GM21529 (cell line): ENCODE data around the gene ANKFN1.

ENCODE experiments used
- ATAC-seq: cut with Tn5 transposase; IDR thresholded peaks from one replicate; pipeline ENCODE4 v1.9.1; 2021; ENCODE audit not compliant: unreplicated experiment

The ANKFN1 gene

DNA sequence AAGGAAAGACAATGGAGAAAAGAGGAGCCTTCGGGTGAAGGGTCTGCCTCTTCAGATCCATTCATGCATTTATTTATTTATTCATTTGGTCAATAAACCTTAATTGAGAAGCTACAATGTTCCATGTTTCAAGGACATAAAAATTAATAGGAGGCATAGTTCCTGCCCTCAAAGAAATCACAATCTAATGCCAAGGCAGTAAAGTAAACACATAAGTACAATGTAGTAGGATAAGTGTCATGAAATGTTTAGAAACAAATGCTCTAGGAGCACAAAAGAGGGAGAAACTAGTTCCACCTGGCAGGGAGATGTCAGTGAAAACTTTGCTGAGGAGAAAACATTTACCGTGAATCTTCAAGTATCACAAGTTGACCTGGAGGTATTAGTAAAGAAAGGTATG, 336.7 kb downstream of the ANKFN1 start:
- no peak for ATAC-seq

GRCh38 chr17:56495556-56495955, 342.3 kb downstream of the ANKFN1 start:
- ATAC-seq = no peak

- ATAC-seq = no peak
These were observed 343.9 kb downstream of the ANKFN1 start for GRCh38 chr17:56497132-56497531.

- ATAC-seq = no peak
These were observed 346.6 kb downstream of the ANKFN1 start for GRCh38 chr17:56499799-56500388.

DNA sequence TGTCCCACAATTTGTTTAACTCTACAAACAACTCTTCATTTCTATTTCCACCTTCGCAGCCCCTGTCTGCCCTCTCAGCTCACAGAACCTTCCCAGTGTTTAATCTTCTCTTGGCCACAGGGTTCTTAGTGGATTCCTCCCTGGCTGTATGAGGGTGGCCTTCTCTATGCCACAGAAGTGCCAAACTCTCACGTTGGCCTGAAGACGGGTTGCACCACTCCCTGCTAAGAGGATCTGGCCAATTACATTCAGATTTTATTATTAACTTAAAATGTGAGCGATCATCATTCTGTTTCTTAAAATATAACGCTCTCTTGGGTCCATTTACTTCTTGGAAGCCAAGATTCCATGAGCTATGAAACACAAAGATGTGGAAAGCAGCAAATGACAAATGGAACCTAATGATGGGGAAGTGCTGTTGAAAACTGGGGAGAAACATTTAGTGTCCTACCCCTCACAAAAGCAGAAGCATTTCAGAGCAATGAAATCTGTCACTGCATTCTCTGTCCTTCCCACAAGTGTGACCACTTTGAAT, 348.9 kb downstream of the ANKFN1 start:
- no peak for ATAC-seq

DNA sequence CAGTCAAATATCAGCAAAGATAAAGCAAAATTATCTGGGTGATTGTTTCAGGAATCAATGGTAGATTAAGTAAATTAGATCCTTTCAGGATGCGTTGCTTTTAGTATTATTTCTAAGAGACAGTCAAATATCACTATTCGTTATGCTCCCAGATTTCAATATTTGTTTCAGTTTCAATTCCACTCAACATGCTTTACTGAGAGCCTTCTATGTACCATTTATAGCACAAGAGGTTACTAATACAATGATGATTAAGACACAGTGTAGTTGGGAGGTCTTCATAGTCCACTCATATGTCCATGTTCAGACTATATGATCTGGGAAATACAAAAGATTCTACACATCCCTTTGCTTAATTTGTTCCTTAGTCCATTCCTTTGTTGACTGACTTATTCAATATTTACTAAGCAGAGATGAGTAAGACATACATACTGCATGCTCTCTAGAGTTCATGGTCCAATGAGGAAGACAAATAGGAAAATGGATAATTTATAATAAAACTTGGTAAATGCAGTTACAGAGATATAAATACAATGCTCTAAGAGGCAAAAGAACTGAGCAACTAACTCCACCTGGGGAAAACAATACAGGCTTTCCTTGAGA, 352.0 kb downstream of the ANKFN1 start:
- no peak for ATAC-seq

GRCh38 chr17:56506349-56506748, 353.1 kb downstream of the ANKFN1 start:
- no peak for ATAC-seq

DNA sequence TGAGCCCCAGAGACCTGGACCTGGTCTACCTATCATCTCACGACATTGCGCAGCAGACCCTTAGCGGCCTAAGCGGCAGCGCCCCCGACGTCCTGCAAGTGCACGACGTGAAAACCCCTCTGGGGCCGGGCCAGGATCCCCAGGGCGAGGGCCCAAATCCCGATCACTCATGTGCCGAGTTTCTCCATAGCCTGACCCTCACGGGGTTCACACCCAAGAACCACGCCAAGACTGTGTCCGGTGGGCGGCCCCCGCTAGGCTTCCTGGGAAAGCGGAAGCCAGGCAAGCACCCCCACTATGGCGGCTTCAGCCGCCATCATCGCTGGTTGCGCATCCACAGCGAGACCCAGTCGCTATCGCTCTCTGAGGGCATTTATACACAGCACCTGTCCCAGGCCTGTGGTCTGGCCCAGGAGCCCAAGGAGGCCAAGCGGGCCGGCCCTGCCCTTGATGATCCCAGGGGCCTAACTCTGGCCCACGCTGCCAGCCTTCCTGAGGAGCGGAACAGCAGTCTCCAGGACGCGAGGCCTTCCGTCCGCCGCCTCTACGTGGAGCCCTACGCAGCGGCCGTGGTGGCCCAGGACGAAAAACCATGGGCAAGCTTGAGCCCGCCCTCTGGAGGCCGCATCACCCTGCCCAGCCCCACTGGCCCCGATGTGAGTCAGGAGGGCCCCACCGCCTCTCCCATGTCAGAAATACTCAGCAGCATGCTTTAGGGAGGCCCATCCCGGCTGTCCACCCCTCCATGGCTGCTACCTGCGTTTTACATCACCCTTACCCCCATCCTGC, 357.5 kb downstream of the ANKFN1 start:
- no peak for ATAC-seq

DNA sequence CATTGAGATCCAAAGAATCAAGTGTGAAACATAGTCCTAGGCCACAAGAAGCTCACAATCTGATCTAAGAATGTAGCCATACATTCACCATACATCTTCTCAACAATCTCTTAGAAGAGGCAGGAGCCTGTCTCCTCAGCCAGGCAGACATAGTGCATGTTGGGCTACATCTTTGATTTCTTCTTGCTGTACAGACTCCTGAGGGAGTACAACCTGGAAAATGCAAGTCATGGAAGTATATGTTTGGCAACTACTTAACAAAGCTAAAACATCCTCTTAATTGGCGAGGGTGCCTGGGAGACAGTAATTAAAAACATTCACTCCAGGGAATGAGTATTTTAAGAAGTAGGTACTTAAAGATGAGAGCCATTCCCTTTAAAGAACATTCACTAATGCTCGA, 361.0 kb downstream of the ANKFN1 start:
- no peak for ATAC-seq

- no peak for ATAC-seq
These were observed 361.6 kb downstream of the ANKFN1 start for GRCh38 chr17:56514899-56515298.

DNA sequence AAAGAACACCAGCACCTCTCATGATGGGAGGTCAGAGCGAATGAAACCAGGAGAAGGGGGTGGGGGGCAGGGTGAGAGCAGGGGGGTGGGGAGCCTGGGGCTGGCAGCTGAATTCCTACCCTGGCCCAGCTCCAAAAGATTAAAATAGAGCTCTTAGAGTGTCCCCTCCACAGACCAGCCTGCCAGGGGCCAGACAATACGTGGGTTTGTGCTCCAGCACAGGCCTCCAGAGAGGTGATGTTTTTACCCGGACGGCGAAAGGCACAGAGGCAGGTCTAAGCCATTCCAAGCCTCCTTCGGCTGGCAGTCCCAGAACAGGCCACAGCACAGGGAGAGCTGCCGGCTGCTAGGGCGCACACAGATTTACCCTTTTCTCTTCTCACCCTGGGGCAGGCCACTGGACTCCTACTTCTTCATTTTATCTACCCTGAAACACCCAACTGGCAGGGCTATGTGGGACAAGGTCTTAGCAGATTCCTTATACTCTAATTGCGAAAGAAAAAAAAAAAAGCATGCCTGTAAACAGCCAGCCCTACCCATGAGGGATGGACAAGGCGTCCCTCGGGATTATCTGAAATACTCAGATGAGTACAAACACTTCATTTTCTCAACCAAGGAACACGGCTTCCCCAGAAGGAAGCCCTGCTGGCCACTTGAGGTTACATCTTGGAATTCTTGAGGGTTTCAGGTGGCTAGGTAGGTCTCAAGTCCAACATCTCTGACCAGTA, 368.3 kb downstream of the ANKFN1 start:
- ATAC-seq = no peak

- no peak for ATAC-seq
These were observed 369.8 kb downstream of the ANKFN1 start for GRCh38 chr17:56523042-56523441.

- no peak for ATAC-seq
These were observed 375.4 kb downstream of the ANKFN1 start for GRCh38 chr17:56528696-56529095.

DNA sequence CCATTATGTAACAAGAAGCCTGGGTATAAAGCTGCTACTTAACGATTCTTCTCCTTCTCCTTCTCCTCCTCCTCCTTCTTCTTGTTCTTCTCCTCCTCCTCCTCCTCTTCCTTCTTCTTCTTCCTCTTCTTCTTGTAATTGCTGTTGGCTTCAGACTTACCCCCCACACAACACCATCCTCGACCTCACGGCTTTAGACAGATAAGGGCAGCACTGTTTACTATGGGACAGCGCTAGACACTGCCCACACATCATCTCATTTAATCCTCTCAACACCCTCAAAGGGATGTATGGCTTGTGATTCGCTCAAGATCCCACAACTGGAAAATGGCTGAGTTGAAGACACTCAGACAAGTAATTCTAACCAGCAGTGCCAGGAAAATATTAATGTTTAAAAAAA, 379.7 kb downstream of the ANKFN1 start:
- ATAC-seq = no peak

DNA sequence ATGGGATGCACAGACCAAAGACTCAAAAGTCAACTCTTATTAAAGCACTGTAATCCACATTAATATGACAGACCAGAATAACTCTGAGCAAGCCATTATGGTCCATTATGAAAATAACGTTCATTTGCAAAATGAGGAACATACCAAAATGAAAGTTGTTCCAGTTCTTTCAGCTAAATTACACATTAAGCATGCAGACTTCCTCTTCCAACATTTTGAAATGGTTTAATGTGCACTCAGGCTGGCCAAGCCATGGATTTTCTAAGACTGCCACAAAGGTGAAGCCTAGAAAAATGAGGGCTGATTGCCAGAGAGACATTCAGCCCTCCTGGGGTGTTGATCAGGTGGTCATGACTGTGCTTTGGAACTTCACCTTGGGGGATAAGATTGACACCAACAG, 383.5 kb downstream of the ANKFN1 start:
- ATAC-seq = no peak

- no peak for ATAC-seq
These were observed 387.6 kb downstream of the ANKFN1 start for GRCh38 chr17:56540836-56541235.

- ATAC-seq = no peak
These were observed 390.0 kb downstream of the ANKFN1 start for GRCh38 chr17:56543280-56543679.

DNA sequence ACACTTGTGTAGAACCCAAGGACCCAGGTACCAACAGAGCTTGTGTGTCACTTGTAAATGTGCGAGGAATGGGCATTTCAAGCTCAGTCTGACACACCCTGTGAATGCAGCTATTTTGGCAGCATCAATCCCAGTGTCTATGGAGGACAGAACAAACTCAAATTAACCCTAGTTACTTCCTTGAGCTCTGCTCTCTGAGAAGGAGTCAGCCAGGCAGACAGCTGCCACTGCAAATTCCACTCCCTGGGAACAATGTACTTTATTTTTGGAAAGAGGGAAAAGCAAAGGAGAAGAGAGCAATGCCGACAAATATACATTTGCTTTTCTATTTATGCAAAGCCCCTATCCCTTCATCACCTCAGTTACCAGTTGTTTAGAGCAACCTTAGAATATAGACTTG, 391.8 kb downstream of the ANKFN1 start:
- ATAC-seq = no peak

DNA sequence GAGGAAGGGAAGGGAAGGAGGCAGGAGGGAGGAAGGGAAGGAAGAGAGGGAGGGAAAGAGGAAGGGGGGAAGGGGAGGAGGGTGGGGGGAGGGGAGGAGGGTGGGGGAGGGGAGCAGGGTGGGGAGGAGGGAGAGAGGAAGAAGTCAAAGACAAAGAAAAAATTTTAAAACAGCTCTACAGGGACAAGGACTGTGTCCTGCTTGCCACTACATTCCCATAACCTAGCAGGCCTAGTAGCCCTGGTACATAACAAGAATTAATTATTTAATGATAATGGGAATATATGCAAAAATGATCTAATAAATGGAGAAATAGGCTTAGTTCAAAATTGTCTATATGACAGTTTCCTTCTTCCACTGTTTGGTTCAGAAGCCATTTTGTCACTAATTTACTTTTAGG, 392.7 kb downstream of the ANKFN1 start:
- no peak for ATAC-seq

DNA sequence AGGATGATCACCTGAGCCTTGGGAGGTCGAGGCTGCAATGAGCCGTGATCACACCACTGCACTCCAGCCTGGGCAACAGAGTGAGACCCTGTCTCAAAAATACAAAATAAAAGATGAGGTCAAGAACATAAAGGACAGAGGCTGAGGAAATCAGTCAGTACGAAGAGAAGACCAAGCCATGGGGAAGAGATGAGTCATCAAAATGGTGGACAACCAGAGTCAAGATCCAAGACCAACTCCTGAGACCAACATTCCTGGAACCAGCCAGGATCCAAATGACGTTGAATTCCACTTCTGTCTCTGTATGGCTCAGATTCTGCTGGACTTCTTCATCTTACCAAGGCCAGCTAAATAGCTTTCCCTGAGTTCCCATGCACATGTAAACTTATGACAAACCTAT, 395.4 kb downstream of the ANKFN1 start:
- no peak for ATAC-seq

DNA sequence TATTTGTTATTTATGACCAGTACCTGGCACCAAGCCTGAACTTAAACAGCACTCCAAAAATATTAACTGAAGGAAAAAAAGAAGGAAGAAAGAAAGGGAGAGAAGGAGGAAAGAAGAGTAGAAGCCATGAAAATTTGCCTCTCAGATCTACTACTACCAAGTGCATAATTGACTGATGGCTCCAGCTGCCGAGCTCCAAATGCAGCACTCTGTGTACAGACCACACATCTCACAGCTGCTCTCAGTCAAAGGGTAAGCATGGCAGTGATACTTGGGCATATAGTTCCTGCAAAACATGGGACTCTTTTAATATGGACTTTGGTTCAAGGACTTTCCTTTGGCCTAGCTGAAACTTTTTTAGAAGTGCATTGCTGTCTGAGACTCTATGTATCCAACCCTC, 396.2 kb downstream of the ANKFN1 start:
- no peak for ATAC-seq

- ATAC-seq = no peak
These were observed 404.4 kb downstream of the ANKFN1 start for GRCh38 chr17:56557682-56558081.
